Activated gamma-delta T cell (primary cell): ENCODE data around the gene SNX25.
A peak's percentile ranks its signal among the peaks of the same experiment; 100 is the strongest.
"Not testable (repeated sequence)": the region's sequence is repeated elsewhere in the genome, so short reads cannot be mapped to it uniquely, and the experiment has no call there.

ENCODE experiments used
- DNase-seq: peaks from one replicate; lab custom pipeline; 2025; lab: John Stamatoyannopoulos, UW
- total RNA-seq, 2 donors: gene quantifications; one replicate each; lab custom pipeline; 2026; lab: John Stamatoyannopoulos, UW

SNX25 gene
- 42.1 to 46.8 reads per million in 2 donors for total RNA-seq

GRCh38 chr4:185209031-185209851 is at the start of gene SNX25:
TSS of gene SNX25 (plus strand) at chr4:185209598. CDS start at chr4:185209827, 229 bp downstream.
- peak; percentile 84 for DNase-seq

- DNase-seq = no peak
These were observed 43.8 kb upstream of the SNX25 start for GRCh38 chr4:185165605-185166063.

GRCh38 chr4:185167234-185167633 is 42.2 kb upstream of the SNX25 start:
- DNase-seq = no peak

- DNase-seq = no peak
These were observed 37.9 kb upstream of the SNX25 start for GRCh38 chr4:185171373-185172071.

GRCh38 chr4:185179488-185179887 is 29.9 kb upstream of the SNX25 start:
- DNase-seq = no peak

- DNase-seq = no peak
These were observed 27.2 kb upstream of the SNX25 start for GRCh38 chr4:185182239-185182638.

GRCh38 chr4:185183622-185184281 is 25.6 kb upstream of the SNX25 start:
- no peak for DNase-seq

GRCh38 chr4:185186769-185187168 is 22.6 kb upstream of the SNX25 start:
- DNase-seq = no peak

GRCh38 chr4:185189606-185190305 is 19.6 kb upstream of the SNX25 start:
- no peak for DNase-seq

GRCh38 chr4:185190306-185190856 is 19.0 kb upstream of the SNX25 start:
- DNase-seq = no peak

GRCh38 chr4:185192059-185192458 is 17.3 kb upstream of the SNX25 start:
- no peak for DNase-seq

GRCh38 chr4:185194924-185195888 is 14.2 kb upstream of the SNX25 start:
- DNase-seq = no peak

GRCh38 chr4:185196437-185196836 is 13.0 kb upstream of the SNX25 start:
- no peak for DNase-seq

- not testable (repeated sequence) for DNase-seq
These were observed 11.2 kb upstream of the SNX25 start for GRCh38 chr4:185198189-185198588.

- no peak for DNase-seq
These were observed 7.1 kb upstream of the SNX25 start for GRCh38 chr4:185201977-185202962.

GRCh38 chr4:185202984-185203485 is 6.4 kb upstream of the SNX25 start:
- DNase-seq = no peak

- peak; percentile 87 for DNase-seq
These were observed 5.7 kb upstream of the SNX25 start, which contains the start of gene CFAP97 for GRCh38 chr4:185203486-185204237. TSS of gene CFAP97 (minus strand) at chr4:185204000. CDS start at chr4:185191196, 12,804 bp downstream.
